GM08714 (cell line): ENCODE data around the gene MTMR12.

Source experiments
- H3K4me3 ChIP-seq: fragments of 200-500 bp; sonication (Bioruptor generic); 2 replicates; pipeline ENCODE4 v1.5.1; 2014; ENCODE audit warnings: mild to moderate bottlenecking, low read length, inconsistent platforms
- ZNF274 ChIP-seq: IDR thresholded peaks from 2 replicates; pipeline ENCODE4 v1.6.1; 2012; ENCODE audit warnings: mild to moderate bottlenecking, low read depth, low read length

The MTMR12 gene

DNA sequence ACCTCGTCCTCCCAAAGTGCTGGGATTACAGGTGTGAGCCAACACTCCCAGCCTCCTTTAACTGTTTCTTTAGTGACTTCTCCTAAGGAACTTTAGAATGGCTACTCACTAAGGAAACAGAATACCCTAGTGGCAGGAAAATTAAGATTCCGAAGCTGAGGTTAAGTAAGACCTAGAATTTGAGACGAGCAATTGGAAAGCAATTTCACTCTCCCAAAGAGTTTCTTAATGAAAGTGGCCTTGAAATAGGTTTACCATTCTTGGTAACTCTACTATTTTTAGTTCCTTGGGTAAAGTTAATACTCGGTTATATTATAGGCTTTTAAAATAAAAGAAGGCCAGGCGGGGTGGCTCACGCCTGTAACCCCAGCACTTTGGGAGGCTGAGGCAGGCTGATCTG, 115.7 kb downstream of the MTMR12 start:
- no peak for TF ChIP-seq ZNF274

DNA sequence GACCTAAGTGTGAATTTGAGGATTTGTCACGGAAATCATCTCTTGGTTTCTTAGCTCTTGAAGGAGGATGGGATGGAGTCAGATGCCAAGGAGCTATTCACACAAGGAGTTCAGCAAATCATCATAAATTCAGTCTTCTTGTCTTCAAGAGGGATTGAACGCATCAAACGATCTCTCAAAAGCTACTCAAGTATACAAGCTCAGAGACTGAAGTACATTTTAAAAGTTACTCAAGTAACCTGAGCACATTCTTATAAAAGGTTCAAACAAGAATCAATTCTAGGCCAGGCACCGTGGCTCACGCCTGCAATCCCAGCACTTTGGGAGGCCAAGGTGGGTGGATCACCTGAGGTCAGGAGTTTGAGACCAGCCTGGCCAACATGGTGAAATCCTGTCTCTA, 117.5 kb downstream of the MTMR12 start:
- TF ChIP-seq ZNF274, result no peak
- H3K4me3 ChIP-seq, result no peak overlapping the region

More for the DNA sequence above, 115.7 kb downstream of the MTMR12 start:
- no peak overlapping the region for H3K4me3 ChIP-seq

DNA sequence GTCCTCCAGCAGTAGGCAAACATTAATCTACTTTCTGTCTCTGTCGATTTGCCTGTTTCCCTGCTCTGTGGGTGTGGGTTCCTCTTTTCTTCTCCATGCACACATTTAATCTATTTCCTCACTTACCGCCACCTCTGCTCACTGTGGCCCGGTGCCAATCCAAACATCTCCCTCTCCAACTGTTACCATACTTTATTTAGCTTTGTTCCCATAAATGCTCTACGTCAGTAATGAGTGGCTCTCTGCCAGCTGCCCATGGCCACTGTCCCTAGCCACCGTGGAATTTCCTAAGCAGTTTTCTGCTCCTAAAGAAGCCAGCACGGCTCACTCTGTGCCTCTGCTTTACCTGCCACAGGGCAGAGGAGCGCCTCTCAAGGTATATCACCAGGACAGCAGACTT, 119.1 kb downstream of the MTMR12 start:
- TF ChIP-seq ZNF274, result no peak
- H3K4me3 ChIP-seq, result peak overlapping the region; percentile 45; the same call in 1 of the 2 replicates

DNA sequence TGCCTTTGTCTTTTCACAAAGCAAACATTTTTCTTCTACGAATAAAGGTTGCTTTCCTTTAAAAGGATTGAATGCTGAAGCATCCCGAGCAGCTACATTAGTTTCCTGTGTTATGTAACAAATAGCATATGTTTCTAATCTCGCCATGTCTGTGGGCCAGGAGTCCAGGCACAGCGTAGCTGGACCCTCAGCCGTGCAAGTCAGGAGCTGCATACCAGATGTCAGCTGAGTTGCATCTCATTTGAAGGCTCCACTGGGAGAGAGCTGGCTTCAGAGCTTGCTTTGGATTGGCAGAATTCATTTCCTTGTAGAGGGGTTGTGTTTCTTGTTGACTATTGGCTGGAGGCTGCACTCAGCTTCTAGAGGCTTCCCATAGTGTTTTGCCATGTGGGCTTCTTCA, 122.6 kb downstream of the MTMR12 start:
- TF ChIP-seq ZNF274, result no peak

DNA sequence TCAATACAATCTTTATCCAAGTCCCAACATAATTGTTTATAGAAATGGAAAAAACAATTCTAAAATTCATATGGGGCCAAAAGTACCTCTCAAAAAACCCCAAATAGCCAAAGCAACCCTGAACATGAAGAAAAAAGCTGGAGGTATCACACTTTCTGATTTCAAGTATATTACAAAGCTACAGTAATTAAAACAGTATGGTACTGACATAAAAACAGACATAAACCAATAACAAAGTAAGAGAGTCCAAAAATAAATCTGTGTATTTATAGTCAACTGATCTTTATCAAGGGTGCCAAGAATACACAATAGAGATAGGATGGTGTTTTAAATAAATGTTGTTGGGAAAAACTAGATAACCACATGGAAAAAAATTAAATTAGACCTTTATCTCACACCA, 125.1 kb downstream of the MTMR12 start:
- TF ChIP-seq ZNF274, result no peak
- no peak overlapping the region for H3K4me3 ChIP-seq

More for the DNA sequence above, 122.6 kb downstream of the MTMR12 start:
- H3K4me3 ChIP-seq, result no peak overlapping the region

DNA sequence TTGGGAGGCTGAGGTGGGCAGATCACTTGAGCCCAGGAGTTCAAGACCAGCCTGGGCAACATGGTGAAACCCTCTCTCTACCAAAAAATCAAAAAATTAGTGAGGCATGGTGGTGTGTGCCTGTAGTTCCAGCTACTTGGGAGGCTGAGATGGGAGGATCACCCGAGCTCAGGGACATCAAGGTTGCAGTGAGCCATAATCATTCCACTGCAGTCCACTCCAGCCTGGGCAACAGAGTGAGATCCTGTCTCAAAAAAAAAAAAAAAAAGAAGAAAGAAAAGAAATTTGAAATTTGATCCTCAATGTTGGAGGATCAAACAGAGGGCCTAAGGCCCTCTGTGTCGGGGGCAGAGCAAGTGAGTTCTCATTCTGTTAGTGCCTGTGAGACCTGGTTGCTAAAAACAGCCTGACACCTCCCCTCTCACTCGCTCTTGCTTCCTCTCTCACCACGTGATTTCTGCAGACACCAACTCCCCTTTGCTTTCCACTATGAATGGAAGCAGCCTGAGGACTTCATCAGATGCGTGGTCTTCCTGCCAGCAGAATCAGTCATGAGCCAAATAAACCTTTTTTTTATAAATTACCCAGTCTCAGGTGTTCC, 130.2 kb downstream of the MTMR12 start:
- TF ChIP-seq ZNF274, result no peak

More for the DNA sequence above, 130.2 kb downstream of the MTMR12 start:
- H3K4me3 ChIP-seq, result no peak overlapping the region
